GM18526 (cell line): Measurements from ENCODE around the gene SCYGR5.

Source experiments
- POLR2A ChIP-seq: IDR thresholded peaks from 3 replicates; pipeline ENCODE4 v1.6.1; 2011; ENCODE audit not compliant: insufficient read length; ENCODE audit errors: extremely low read depth

Gene SCYGR5

DNA sequence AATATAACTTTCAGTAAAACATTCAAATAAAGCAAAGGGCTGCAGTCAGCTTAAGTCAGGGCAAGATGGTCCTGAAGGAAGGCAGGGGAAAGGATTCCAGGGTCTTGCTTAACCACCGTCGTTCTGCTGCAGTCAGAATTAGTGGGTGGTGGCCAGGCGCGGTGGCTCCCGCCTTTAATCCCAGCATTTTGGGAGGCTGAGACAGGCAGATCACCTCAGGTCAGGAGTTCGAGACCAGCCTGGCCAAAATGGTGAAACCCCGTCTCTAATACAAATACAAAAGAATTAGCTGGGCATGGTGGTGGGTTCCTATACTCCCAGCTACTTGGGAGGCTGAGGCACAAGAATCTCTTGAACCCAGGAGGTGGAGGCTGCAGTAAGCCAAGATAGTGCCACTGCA, 44.4 kb downstream of the SCYGR5 start:
- TF ChIP-seq POLR2A = no peak

DNA sequence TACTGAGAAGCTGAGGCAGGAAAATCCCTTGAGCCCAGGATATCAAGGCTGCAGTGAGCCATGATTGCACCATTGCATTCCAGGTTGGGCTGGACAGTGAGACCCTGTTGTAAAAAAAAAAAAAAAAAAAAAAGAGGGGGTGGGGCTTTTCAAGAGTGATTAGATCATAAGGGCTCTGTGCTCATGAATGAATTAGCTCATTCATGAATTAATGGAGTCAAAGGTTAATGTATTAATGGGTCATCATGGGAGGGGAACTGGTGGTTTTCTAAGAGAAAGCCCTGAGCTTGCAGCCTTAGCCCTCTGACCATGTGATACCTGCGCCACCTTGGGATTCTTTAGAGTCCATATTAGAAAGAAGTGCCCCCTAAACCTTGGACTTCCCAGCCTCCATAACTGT, 46.7 kb downstream of the SCYGR5 start:
- no peak for TF ChIP-seq POLR2A

DNA sequence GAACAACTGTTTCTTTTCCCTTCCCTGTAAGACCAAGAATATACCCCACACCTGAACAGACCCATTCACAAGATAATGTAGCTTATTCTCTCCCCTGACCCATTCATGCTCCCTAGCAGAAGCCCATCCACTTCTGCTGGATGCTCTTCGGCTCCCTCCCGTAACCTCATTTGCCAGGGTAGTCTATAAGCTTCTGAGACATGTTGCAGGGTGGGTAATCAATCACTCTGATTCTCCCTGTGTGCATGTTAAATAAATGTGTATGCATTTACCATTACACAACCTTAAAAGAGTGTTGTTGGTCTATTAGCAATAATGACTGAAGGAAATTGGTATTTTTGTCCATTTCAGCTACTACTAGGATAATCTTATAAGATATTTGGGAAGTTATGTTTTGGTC, 49.9 kb downstream of the SCYGR5 start:
- no peak for TF ChIP-seq POLR2A
